Activated naive CD8-positive, alpha-beta T cell treated with anti-CD3 and anti-CD28 coated beads, Interleukin-2, amount 50 U/mL, for 24 hours (primary cell): Measurements from ENCODE around the gene MFRP.
A peak's percentile ranks its signal among the peaks of the same experiment; 100 is the strongest.

ENCODE experiments used
- ATAC-seq: fragments of 150-1000 bp; cut with Tn5 transposase; one replicate; pipeline ENCODE4 v1.10.0; 2021
- DNase-seq: peaks from one replicate; pipeline ENCODE4 v3.0.0; 2021
- H3K27ac Mint-ChIP-seq: one replicate; pipeline ENCODE4 v1.8.0; 2021; ENCODE audit warnings: mild to moderate bottlenecking, mixed read lengths
- H3K27me3 Mint-ChIP-seq: one replicate; pipeline ENCODE4 v1.8.0; 2021; ENCODE audit warnings: mixed read lengths
- H3K36me3 Mint-ChIP-seq: one replicate; pipeline ENCODE4 v1.8.0; 2021; ENCODE audit warnings: low read depth, mixed read lengths
- H3K4me1 Mint-ChIP-seq: one replicate; pipeline ENCODE4 v1.8.0; 2021; ENCODE audit warnings: mixed read lengths
- H3K4me3 Mint-ChIP-seq: one replicate; pipeline ENCODE4 v1.8.0; 2021; ENCODE audit warnings: mild to moderate bottlenecking, moderate library complexity, mixed read lengths
- H3K9me3 Mint-ChIP-seq: one replicate; pipeline ENCODE4 v1.8.0; 2021; ENCODE audit warnings: mixed read lengths

Gene MFRP

DNA sequence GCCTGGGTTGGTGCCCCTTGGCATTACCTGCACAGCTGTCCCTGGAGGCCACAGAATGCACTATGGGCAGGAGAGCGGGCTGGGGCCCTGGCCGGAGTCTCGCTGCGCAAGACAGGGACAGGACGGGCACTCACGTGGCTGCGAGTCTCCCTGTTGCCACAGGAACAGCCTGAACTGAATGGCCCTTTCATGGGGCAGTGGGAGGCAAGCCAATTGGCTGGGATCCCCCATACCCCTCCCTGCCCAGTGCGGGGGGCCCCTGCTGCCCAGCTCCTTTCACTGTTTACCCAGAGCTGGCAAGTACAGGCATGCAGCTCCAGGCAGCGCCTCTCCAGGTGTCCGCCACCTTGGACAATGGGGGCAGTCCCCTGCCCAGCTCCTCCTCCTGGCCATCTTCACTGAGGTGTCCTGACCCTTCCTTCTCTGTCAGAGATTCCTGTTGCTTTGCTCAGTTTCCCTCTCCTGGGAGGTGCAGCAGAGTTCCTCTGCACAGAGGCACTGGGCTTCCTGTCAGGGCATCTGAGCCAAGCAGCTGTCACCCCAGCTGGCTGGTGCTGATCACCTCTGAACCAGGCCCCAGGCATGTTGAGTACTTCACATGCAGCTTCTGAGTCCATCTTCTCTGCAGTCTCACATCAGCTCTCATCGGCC is 29.8 kb upstream of the MFRP start:
- no peak overlapping the region for H3K4me3 Mint-ChIP-seq
- peaks cover 5% of the 10 kb centered on the region for H3K4me1 Mint-ChIP-seq
- H3K27me3 Mint-ChIP-seq = peaks cover 1% of the 10 kb centered on the region
- no peaks in the 10 kb centered on the region for H3K9me3 Mint-ChIP-seq
- no peak for DNase-seq
- ATAC-seq = no peak
- no peaks in the 10 kb centered on the region for H3K36me3 Mint-ChIP-seq
- H3K27ac Mint-ChIP-seq = no peak overlapping the region

DNA sequence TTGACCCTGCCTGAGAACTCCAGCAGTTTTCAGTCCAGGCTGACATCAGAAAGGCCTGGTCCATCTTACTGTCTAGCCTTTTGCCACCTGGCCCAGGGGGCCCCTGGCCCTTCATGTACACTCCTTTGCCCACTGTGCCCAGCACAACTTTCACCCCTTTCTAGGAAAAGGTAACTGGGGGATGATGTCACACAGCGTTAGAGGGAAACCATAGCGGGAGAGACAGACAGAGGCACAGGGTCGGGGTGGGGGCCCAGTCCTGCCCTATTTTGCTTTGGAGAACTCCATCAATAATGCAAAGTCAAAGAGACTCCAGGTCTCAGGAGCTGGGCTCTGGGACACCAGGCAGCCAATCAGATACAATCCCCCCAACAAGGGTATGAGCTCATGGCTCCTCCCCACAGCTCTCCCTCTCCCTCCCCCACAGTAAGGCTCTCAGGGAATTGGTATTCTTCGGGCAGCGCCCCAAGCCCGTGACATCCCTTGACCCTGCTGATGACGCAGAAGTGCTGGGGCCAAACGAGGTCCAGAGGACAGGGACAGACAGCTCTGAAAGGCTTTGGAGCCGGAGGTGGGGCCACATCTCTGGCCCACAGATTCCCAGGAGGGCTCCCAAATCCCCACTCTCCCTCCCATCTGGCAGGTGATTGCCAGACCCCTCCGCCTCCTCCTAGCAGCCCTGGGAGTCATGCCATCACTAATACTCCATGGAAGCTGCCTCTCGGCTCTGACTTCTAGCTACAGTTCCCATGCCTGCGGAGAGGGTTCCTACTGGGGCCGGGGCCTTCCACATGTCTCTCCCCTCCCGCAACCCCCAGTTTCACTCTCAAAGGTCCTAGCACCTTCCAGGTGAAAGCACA is 29.1 kb upstream of the MFRP start:
- Mint-ChIP-seq H3K9me3 (no peaks in the 10 kb centered on the region), H3K4me3 (no peak overlapping the region), H3K27me3 (peaks cover 1% of the 10 kb centered on the region), H3K27ac (no peak overlapping the region), H3K36me3 (no peaks in the 10 kb centered on the region), H3K4me1 (peaks cover 5% of the 10 kb centered on the region)
- no peak for DNase-seq
- no peak for ATAC-seq

DNA sequence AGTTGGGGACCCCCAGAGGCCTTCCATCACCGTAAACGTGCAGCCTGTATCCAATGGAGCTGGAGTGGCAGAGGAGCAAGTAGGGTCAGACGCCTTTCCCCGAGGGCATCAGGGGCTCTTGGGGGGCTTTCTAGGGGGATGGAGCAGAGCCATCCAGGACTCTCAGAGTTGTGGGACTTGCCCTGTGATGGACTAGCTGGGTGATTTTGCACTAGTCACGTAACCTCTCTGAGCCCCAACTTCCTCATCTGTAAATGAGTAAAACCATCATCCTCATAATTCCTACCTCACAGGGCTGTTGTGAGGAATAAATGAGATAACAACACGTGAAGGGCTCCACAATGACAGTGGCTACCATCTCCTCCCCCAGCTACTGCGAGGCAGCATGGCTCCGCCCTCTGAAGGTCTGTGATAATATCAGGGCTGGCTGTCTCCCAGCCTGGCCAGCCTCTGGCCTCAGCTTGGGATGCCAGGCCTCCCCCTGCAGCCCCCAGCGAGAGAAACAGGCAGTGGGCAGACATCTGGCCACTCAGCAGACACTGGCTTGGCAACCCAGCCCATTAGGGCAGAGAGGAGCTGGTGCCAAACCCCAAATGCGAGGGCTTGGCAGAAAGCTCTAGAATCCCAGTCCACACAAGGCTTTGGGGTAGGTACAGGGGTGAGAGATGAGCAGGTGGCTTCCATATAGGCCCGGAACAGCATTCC is 28.3 kb upstream of the MFRP start:
- H3K36me3 Mint-ChIP-seq = no peaks in the 10 kb centered on the region
- H3K4me3 Mint-ChIP-seq = no peak overlapping the region
- no peak overlapping the region for H3K27ac Mint-ChIP-seq
- ATAC-seq = no peak
- H3K27me3 Mint-ChIP-seq = peaks cover 4% of the 10 kb centered on the region
- no peak for DNase-seq
- peaks cover 5% of the 10 kb centered on the region for H3K4me1 Mint-ChIP-seq
- H3K9me3 Mint-ChIP-seq = no peaks in the 10 kb centered on the region

DNA sequence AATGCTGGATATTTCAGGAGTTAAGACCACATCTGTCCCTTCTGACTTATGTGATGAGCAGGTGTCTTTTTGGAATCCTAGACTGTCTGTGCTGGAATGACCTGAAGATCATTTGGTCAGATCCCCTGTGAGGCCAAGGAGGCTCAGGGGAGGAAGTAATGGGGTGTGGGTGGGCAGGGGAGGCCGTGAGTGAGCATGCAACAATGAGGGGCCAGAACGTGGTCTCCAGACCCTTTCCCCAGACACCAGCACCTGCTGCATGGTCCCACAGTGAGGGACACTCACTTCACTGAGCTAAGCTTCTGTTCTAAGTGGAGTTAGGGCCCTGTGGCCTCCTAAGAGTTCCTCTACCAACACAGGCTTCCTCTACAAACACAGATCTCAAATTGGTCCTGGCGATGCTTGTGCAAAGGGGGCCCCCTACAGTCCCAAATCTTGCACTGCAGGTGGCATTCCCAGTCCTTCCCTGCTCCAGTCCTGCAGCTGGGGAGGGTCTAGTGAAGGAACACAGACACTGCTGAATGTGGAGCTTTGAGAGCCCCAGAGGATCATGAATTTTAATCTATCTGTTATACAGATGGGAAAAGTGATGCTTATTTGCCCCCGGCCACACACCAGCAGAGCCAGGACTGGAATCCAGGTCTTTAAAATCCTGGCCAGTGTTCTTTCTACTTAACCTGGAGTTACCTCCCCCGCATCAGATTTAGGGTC is 27.6 kb upstream of the MFRP start:
- Mint-ChIP-seq H3K27ac (no peak overlapping the region), H3K9me3 (no peaks in the 10 kb centered on the region), H3K4me1 (peaks cover 5% of the 10 kb centered on the region), H3K4me3 (no peak overlapping the region), H3K36me3 (no peaks in the 10 kb centered on the region), H3K27me3 (peaks cover 4% of the 10 kb centered on the region)
- DNase-seq (peak; percentile 53), ATAC-seq (no peak)

DNA sequence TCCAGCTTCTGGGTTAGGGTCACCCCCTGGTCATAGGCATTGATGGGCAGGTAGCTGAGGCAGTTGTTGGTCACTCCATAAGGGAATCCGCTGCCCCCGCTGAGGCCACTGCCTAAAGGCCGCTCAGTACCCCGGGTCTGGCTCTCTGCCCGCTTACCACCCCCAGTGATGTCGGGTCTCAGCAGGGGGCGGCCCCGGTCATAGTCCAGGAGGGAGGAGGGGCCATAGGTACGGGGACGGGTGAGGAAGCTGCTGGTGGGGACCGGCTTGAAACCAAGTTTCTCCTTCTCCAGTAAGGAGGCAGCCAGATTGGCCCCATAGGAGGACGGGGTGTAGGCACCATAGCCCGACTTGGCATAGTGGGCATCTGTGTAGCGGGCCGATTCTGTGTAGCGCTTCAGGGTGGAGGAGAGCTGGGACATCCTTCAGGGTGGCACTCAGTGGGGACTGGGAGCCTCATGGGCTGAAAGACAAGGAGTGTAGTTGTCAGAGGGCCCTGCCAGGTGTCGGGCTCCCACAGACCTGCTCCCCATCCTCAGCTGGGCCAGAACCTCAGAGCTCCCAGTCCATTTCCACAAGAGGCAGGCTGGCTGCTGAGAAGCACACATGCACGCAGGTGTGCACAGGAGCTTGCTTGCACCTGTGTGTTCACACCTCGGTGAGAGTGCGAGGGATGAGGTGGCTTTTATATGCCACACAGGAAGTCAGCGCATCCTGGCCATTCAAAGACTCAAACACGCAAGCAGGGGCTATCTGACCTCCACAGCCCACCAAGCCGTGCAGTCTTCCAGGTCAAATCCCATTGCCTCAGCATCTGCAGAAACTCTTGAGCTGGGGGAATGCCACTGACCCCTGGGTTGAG is 26.8 kb upstream of the MFRP start:
- Mint-ChIP-seq H3K4me1 (peaks cover 5% of the 10 kb centered on the region), H3K27me3 (peaks cover 4% of the 10 kb centered on the region), H3K27ac (no peak overlapping the region), H3K36me3 (no peaks in the 10 kb centered on the region), H3K4me3 (no peak overlapping the region), H3K9me3 (no peaks in the 10 kb centered on the region)
- no peak for ATAC-seq
- no peak for DNase-seq

DNA sequence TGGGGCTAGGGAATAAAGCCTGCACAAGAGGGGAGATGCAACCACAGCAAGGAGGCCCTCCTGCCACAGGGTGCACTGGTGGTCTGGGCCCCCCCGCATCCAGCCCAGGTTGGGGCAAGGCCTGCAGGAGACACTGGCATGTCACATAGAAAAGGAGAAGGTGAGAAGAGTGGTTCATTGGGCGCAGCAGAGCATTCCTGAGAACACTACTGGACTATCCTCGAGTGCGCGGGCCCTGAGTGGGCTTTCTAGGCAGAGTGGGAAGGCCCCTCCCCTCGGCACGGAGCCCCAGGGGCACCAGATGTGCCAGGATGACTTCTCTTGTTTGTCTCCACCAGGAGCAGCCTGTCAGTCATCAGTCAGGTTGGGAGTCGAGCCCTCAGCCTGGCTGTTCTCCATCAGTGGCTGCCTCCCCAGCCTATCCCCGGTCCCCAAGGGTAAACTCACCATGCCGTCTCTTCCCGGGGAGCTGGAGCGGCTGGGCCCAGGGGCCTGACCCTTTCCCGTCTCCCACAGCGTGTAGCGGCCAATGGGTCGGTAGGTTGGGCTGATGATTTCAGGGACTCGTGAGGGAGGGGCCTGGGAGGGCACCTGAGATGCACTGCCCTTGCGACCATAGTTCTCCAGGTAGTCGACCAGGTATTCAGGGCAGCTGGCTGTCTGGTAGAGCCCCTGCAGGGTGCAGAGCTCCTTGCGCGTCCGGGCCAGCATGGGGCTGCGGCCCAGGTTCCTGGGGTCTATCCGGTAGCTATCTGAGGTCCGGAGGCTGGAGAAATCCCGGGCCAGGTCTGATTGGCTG is 26.0 kb upstream of the MFRP start:
- Mint-ChIP-seq H3K4me3 (no peak overlapping the region), H3K27ac (no peak overlapping the region), H3K9me3 (no peaks in the 10 kb centered on the region), H3K36me3 (no peaks in the 10 kb centered on the region), H3K27me3 (peaks cover 7% of the 10 kb centered on the region), H3K4me1 (peaks cover 5% of the 10 kb centered on the region)
- DNase-seq (no peak), ATAC-seq (no peak)

DNA sequence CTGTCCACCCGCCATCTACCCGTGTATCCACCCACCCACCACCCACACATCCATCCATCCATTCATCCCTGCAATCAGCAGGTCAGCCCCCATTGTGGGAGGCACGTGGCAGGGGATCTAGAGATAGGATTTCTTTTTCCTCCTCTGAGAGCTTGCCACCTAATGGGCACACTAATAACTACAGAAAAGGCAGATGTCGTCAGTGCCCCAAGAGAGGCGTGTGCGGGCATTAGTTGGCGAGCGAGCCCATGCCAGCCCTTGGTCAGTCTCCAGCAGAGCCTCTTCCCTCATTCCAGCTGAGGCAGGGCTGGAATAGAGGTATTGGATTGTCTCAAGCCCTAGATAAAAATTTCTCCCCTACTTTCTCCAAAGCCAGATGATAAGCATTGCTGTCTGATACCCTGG is 25.3 kb upstream of the MFRP start:
- Mint-ChIP-seq H3K27ac (no peak overlapping the region), H3K36me3 (no peaks in the 10 kb centered on the region), H3K27me3 (peaks cover 12% of the 10 kb centered on the region), H3K4me1 (peaks cover 5% of the 10 kb centered on the region), H3K9me3 (no peaks in the 10 kb centered on the region), H3K4me3 (no peak overlapping the region)
- ATAC-seq = no peak
- DNase-seq = no peak

DNA sequence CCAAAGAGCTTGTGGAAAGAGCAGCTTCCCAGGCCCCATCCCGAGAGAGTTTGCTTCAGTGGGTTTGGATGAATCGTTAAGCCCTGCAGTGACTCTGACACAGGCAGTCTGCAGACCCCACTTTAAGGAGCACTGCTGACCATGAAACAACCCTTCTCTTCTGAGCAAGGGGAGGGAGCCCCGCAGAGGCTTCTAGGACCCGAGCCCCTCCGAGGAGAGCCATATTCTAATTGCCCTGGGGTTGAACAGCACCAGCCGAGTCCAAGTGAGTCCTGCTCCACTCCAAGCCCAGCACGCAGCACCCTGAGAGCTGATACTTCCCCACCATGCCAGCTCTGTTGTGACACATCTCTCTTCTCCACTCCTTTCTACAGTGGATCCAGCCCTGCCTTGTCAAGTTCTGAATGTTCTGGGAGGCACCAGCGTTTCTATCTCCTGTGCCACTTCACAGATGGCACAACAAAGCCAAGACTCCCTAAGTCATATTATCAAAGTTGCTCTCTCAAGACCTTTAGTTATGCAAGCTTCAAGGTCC is 24.6 kb upstream of the MFRP start:
- Mint-ChIP-seq H3K36me3 (no peaks in the 10 kb centered on the region), H3K27ac (no peak overlapping the region), H3K4me3 (no peak overlapping the region), H3K27me3 (peaks cover 18% of the 10 kb centered on the region), H3K4me1 (peaks cover 5% of the 10 kb centered on the region), H3K9me3 (no peaks in the 10 kb centered on the region)
- DNase-seq (no peak), ATAC-seq (no peak)

DNA sequence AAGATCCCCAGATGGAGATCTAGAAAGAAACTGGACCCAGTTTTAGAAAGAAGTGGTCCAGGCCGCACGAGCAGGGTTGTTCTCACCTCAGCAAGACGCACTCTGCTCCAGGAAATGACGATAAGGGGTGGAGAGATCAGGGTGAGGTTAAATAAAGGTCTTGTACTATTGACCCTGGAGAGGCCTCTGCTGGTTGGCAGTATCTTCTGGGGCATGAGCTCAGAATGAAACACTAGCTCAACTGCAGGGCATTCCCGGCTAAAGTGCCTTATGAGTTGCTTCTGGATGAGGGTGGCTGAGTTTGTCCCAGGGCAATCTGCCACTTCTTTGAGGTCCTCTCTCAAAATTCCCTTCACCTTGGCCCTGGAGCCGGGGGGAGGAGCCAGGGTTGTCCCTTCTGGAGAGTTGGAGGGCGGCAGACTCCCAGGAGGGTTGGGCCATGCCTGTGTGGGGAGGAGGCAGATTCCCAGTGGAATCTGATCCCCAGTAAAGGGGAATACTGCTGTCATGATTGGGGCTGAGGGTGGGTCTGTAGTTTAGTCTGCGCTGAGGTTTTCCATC is 24.1 kb upstream of the MFRP start:
- Mint-ChIP-seq H3K36me3 (no peaks in the 10 kb centered on the region), H3K27me3 (peaks cover 22% of the 10 kb centered on the region), H3K9me3 (no peaks in the 10 kb centered on the region), H3K4me1 (peaks cover 5% of the 10 kb centered on the region), H3K4me3 (no peak overlapping the region), H3K27ac (no peak overlapping the region)
- ATAC-seq = no peak
- DNase-seq = no peak

DNA sequence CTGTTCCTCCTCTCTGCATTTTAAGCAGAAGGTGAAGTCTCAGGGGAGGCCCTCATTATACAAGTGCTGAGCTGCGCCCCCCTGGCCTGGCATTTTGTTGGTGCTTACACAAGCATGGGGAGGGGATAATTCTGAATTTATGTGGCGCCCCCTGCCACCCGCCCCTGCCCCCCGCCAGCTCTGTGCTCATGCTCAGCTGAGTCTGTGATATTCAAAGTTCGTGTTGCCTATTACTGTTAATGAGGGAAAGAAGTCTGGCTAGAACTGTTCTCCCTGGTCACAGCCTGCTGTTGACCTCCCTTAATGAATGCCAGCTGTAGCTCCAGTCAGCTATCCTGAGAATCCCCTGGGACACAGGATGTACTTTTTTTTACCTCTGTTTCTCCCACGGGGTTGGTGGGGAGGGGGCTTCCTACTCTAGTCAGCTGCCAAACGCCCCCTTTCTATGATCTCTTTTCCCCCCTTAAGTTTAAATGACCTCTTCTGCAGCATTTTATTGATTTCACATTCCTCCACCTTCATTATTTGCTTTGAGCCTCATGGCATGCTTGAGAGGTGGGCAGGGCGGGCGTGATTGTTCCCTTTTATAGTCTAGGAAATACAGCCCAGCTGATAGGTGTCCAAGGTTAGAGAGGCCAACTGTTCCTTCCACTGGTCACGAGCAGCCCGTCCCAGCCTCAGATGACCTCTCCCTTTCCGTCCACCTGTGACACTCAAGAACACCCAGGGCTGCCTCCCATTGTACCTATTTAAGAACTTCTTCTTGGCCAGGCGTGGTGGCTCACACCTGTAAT is 22.8 kb upstream of the MFRP start:
- no peak overlapping the region for H3K4me3 Mint-ChIP-seq
- H3K9me3 Mint-ChIP-seq = no peaks in the 10 kb centered on the region
- no peak for DNase-seq
- H3K27me3 Mint-ChIP-seq = peaks cover 34% of the 10 kb centered on the region
- peaks cover 8% of the 10 kb centered on the region for H3K4me1 Mint-ChIP-seq
- H3K27ac Mint-ChIP-seq = no peak overlapping the region
- H3K36me3 Mint-ChIP-seq = no peaks in the 10 kb centered on the region
- no peak for ATAC-seq

DNA sequence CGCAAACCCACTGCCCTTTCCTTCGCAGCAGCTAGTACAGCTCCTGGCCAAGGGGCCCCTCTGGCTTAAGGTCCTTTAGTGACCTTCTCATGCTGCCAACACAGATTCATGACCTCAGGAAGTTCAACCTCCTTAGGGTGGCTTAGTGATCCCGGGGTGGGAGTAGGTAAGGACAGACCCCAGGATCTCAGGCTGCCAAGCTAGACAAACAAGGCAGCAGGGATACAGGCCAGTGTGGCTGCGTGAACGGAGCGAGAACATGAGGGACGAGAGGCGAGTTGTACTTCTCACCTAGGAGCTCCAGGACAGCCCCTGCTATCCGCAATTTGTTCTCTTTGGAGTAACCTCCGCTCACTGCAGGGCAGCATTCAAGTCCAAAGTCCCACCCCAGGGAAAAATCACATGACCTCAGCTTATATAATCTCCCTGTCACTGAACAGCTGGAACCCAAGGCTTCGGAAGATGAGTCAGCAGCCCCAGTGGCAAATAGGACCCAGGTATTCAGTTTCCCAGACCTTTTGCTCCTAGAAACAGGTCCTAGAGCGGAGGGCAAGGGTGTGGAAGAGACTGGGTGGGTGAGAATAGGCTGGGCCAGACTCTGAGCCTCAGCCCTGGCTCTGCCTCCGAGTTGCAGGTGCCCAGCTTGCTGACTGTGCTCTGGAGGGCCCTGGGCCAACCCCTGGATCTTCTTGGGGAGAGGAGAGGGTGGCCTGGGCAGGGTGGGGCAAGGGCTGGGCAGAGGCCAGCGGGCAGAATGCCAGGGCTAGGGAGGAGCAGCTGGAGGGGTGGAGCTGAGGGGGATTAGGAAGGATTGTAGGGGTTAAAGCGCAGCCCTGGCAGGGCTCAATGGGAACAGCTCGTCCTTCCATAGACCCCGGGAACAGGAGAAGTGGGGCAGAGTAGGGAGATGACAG is 21.9 kb upstream of the MFRP start:
- H3K27ac Mint-ChIP-seq = no peak overlapping the region
- no peaks in the 10 kb centered on the region for H3K9me3 Mint-ChIP-seq
- peaks cover 3% of the 10 kb centered on the region for H3K4me1 Mint-ChIP-seq
- no peak for DNase-seq
- no peak overlapping the region for H3K4me3 Mint-ChIP-seq
- no peak for ATAC-seq
- peaks cover 35% of the 10 kb centered on the region for H3K27me3 Mint-ChIP-seq
- H3K36me3 Mint-ChIP-seq = no peaks in the 10 kb centered on the region
